ENCODE measurements around the gene CDK16.

The CDK16 gene

GRCh38 chrX:47221756-47222155 is 3.3 kb downstream of the CDK16 start:
- Histone ChIP-seq H3K27me3 (ENCODE audit: insufficient read depth, poor library complexity, severe bottlenecking) (no peaks in the 10 kb centered on the region), H3K4me3 (replicated peaks; ENCODE audit: insufficient read depth, low read length) (no peak overlapping the region), H3K27ac (replicated peaks) (no peak overlapping the region)
- TF ChIP-seq, protein P1, sequence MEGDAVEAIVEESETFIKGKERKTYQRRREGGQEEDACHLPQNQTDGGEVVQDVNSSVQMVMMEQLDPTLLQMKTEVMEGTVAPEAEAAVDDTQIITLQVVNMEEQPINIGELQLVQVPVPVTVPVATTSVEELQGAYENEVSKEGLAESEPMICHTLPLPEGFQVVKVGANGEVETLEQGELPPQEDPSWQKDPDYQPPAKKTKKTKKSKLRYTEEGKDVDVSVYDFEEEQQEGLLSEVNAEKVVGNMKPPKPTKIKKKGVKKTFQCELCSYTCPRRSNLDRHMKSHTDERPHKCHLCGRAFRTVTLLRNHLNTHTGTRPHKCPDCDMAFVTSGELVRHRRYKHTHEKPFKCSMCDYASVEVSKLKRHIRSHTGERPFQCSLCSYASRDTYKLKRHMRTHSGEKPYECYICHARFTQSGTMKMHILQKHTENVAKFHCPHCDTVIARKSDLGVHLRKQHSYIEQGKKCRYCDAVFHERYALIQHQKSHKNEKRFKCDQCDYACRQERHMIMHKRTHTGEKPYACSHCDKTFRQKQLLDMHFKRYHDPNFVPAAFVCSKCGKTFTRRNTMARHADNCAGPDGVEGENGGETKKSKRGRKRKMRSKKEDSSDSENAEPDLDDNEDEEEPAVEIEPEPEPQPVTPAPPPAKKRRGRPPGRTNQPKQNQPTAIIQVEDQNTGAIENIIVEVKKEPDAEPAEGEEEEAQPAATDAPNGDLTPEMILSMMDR (IDR thresholded peaks at IDR 0.05; ENCODE audit: insufficient read depth, low read length), result no peak
- no peak for TF ChIP-seq REST (IDR thresholded peaks at IDR 0.05; ENCODE audit: insufficient replicate concordance, low read depth)
- TF ChIP-seq POLR2AphosphoS5 (IDR thresholded peaks at IDR 0.05; ENCODE audit: low read depth), result no peak
- TF ChIP-seq GABPA (IDR thresholded peaks at IDR 0.05; ENCODE audit: low read depth), result no peak
- no peak for TF ChIP-seq SPI1 (IDR thresholded peaks at IDR 0.05; ENCODE audit: borderline replicate concordance, low read depth)
- no peak for DNase-seq (ENCODE audit: low read depth in 1 of 2, low spot score in 1 of 2)

DNA sequence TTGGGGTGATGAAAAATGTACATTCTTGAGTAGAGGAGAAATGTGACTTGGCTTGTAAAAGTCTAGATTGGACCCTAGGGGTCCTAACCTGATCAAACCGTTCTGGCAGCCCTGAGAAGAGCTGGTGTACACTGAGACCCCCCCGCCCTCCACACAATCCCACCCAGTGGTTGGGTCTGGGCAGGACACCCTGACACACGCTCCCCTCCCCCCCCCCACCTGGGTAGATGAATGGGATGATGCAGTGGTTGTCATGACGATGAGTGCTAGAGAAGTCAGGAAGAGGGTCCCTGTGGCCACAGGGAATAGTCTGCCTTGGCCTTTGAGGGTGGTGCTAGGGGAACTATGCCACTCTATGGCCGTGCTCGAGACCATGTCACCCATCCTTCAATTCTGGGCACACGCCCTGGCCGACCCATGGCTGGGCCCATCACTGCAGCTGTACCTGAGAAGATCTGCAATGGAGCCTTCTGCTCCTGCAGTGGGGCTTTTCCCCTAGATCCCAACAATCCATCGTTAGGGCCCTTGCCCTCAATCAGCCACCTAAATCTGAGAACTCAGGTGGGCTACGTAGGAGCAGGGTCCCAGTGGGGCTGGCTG is 4.4 kb downstream of the CDK16 start:
- Histone ChIP-seq H3K4me3 (replicated peaks; ENCODE audit: insufficient read depth, low read length) (no peak overlapping the region), H3K27me3 (ENCODE audit: insufficient read depth, poor library complexity, severe bottlenecking) (no peaks in the 10 kb centered on the region), H3K27ac (replicated peaks) (no peak overlapping the region)
- no peak for DNase-seq (ENCODE audit: low read depth in 1 of 2, low spot score in 1 of 2)
- TF ChIP-seq POLR2AphosphoS5 (IDR thresholded peaks at IDR 0.05; ENCODE audit: low read depth) (no peak), SPI1 (IDR thresholded peaks at IDR 0.05; ENCODE audit: borderline replicate concordance, low read depth) (no peak), REST (IDR thresholded peaks at IDR 0.05; ENCODE audit: insufficient replicate concordance, low read depth) (no peak), GABPA (IDR thresholded peaks at IDR 0.05; ENCODE audit: low read depth) (no peak)
- TF ChIP-seq, protein P1 (IDR thresholded peaks at IDR 0.05; ENCODE audit: insufficient read depth, low read length), result no peak

DNA sequence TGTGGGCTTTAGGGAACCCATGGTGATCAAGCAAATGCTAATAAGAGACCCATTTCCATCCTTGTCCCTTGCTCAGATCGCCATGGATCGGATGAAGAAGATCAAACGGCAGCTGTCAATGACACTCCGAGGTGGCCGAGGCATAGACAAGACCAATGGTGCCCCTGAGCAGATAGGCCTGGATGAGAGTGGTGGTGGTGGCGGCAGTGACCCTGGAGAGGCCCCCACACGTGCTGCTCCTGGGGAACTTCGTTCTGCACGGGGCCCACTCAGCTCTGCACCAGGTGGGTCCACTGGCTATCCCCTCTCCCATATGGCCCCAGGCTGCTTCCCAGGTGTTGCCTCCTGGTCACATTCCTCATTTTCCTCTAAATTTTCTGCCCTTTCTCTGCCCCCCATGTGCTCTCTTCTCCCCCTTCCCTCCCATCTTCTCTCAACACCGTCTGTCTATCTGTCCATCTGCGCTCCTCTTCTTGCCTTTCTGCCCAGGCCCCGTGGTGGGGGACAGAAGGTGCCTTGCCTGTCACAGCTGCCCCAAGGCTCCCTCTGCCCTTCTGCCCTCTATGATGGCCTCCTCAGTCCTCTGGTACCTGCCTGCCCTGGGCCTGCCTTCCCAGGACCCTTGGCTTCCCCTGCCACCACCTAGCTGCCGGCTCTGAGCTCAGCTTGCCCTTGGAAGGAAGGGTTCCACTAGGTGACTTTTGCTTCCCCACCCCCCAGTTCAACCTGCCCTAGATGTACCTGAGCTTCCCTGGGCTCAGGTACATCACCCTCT is 5.2 kb downstream of the CDK16 start:
- Histone ChIP-seq H3K27me3 (ENCODE audit: insufficient read depth, poor library complexity, severe bottlenecking) (no peaks in the 10 kb centered on the region), H3K4me3 (replicated peaks; ENCODE audit: insufficient read depth, low read length) (no peak overlapping the region), H3K27ac (replicated peaks) (no peak overlapping the region)
- no peak for DNase-seq (ENCODE audit: low read depth in 1 of 2, low spot score in 1 of 2)
- no peak for TF ChIP-seq SPI1 (IDR thresholded peaks at IDR 0.05; ENCODE audit: borderline replicate concordance, low read depth)
- TF ChIP-seq, protein P1 (IDR thresholded peaks at IDR 0.05; ENCODE audit: insufficient read depth, low read length), result no peak
- TF ChIP-seq REST (IDR thresholded peaks at IDR 0.05; ENCODE audit: insufficient replicate concordance, low read depth), result no peak
- TF ChIP-seq GABPA (IDR thresholded peaks at IDR 0.05; ENCODE audit: low read depth), result no peak
- no peak for TF ChIP-seq POLR2AphosphoS5 (IDR thresholded peaks at IDR 0.05; ENCODE audit: low read depth)
